HL-60 (cell line): Measurements from ENCODE around the gene OSBPL6.
"Not testable (repeated sequence)": the region's sequence is repeated elsewhere in the genome, so short reads cannot be mapped to it uniquely, and the experiment has no call there.

Experiments used
- DNase-seq, 2 experiments: peaks; one replicate each; pipeline ENCODE4 v3.0.0-alpha.2; 2010 to 2020; ENCODE audit warnings: low read depth in 1 of 2, low spot score in 1 of 2
- H3K27ac ChIP-seq: fragments of 250-450 bp; sonication (Bioruptor Pico); replicated peaks from 2 replicates; pipeline ENCODE4 v1.5.1; 2020; ENCODE audit warnings: mild to moderate bottlenecking, moderate library complexity
- H3K27me3 ChIP-seq: fragments of 250-450 bp; sonication (Bioruptor Pico); 2 replicates; pipeline ENCODE4 v1.5.1; 2021; ENCODE audit warnings: mild to moderate bottlenecking, moderate library complexity; ENCODE audit not compliant: insufficient read depth, poor library complexity, severe bottlenecking
- H3K4me3 ChIP-seq: replicated peaks from 2 replicates; pipeline ENCODE4 v1.5.1; 2011; ENCODE audit warnings: mild to moderate bottlenecking, control low read depth, low read length; ENCODE audit not compliant: insufficient read depth
- GABPA ChIP-seq: IDR thresholded peaks from 2 replicates; pipeline ENCODE4 v1.6.1; 2012; ENCODE audit warnings: low read depth
- POLR2AphosphoS5 ChIP-seq: IDR thresholded peaks from 2 replicates; pipeline ENCODE4 v1.6.1; 2012; ENCODE audit warnings: low read depth
- SPI1 ChIP-seq: IDR thresholded peaks from 2 replicates; pipeline ENCODE4 v1.6.1; 2012; ENCODE audit warnings: low read depth, mild to moderate bottlenecking, borderline replicate concordance
- TF ChIP-seq, protein P1 (sequence below): IDR thresholded peaks from one replicate; pipeline ENCODE4 v1.5.1; 2011; ENCODE audit warnings: low read length, control low read depth, inconsistent platforms; ENCODE audit not compliant: insufficient read depth
- TF ChIP-seq, protein P2 (sequence below): IDR thresholded peaks from 2 replicates; pipeline ENCODE4 v1.6.1; 2012; ENCODE audit warnings: low read depth; ENCODE audit not compliant: insufficient replicate concordance

The OSBPL6 gene

DNA sequence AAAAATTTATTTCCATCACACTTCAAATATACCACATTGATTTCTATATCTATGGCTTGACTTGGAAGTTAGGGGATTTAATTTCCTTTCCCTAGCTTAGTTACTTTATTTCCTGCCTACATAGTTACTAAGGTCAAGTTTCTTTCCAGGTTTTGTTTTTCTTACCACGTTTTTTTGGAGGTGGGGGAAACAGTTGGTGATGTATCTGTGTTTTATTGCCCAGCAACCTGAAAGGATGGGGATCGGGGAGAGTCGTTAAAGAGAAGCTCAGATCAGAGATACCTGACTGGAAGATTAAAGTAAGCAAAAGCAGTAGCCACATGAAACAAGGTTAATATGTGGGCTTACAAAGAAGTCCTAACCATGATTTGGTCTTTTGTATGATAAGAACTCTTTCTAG is 127.8 kb downstream of the OSBPL6 start:
- no peak for TF ChIP-seq POLR2AphosphoS5
- TF ChIP-seq, protein P1, sequence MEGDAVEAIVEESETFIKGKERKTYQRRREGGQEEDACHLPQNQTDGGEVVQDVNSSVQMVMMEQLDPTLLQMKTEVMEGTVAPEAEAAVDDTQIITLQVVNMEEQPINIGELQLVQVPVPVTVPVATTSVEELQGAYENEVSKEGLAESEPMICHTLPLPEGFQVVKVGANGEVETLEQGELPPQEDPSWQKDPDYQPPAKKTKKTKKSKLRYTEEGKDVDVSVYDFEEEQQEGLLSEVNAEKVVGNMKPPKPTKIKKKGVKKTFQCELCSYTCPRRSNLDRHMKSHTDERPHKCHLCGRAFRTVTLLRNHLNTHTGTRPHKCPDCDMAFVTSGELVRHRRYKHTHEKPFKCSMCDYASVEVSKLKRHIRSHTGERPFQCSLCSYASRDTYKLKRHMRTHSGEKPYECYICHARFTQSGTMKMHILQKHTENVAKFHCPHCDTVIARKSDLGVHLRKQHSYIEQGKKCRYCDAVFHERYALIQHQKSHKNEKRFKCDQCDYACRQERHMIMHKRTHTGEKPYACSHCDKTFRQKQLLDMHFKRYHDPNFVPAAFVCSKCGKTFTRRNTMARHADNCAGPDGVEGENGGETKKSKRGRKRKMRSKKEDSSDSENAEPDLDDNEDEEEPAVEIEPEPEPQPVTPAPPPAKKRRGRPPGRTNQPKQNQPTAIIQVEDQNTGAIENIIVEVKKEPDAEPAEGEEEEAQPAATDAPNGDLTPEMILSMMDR, result no peak
- TF ChIP-seq, protein P2, sequence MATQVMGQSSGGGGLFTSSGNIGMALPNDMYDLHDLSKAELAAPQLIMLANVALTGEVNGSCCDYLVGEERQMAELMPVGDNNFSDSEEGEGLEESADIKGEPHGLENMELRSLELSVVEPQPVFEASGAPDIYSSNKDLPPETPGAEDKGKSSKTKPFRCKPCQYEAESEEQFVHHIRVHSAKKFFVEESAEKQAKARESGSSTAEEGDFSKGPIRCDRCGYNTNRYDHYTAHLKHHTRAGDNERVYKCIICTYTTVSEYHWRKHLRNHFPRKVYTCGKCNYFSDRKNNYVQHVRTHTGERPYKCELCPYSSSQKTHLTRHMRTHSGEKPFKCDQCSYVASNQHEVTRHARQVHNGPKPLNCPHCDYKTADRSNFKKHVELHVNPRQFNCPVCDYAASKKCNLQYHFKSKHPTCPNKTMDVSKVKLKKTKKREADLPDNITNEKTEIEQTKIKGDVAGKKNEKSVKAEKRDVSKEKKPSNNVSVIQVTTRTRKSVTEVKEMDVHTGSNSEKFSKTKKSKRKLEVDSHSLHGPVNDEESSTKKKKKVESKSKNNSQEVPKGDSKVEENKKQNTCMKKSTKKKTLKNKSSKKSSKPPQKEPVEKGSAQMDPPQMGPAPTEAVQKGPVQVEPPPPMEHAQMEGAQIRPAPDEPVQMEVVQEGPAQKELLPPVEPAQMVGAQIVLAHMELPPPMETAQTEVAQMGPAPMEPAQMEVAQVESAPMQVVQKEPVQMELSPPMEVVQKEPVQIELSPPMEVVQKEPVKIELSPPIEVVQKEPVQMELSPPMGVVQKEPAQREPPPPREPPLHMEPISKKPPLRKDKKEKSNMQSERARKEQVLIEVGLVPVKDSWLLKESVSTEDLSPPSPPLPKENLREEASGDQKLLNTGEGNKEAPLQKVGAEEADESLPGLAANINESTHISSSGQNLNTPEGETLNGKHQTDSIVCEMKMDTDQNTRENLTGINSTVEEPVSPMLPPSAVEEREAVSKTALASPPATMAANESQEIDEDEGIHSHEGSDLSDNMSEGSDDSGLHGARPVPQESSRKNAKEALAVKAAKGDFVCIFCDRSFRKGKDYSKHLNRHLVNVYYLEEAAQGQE, result no peak
- TF ChIP-seq GABPA, result no peak
- TF ChIP-seq SPI1, result no peak
- H3K4me3 ChIP-seq, result no peak overlapping the region
- H3K27me3 ChIP-seq, result no peaks in the 10 kb centered on the region
- no peak for DNase-seq
- no peak overlapping the region for H3K27ac ChIP-seq

DNA sequence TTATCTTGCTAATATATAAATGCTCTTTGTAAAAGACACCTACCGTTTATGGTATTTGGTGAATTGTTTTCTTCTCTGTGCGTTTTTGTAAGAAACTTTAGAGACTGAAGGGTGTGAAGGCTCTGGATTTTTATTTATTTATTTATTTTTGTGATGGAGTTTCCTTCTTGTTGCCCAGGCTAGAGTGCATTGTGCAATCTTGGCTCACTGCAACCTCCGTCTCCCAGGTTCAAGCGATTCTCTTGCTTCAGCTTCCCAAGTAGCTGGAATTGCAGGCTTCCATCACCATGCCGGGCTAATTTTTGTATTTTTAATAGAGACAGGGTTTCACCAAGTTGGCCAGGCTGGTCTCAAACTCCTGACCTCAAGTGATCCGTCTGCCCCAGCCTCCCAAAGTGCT is 129.0 kb downstream of the OSBPL6 start:
- H3K27me3 ChIP-seq, DNase-seq: not testable (repeated sequence)

DNA sequence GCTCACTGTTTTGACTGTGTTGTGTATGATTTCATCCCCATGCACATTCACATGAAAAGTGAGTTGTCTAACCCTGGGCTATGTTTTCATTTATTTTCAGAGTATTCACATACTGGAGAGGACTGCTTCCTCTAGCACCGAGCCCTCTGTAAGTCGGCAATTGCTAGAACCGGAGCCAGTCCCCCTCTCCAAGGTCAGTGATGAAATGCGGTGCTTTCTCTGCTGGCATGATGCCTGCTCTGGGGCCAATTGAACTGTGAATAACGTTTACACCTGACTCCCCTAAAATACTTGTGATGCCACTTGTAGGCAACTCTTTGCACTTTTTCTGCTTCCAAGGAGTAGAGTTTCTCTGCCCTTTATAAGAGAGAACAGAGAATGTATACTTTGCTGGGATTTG is 129.8 kb downstream of the OSBPL6 start:
- no peak for TF ChIP-seq GABPA
- TF ChIP-seq, protein P2, result no peak
- no peak for TF ChIP-seq SPI1
- TF ChIP-seq, protein P1, result no peak
- no peak for TF ChIP-seq POLR2AphosphoS5

More for the DNA sequence above, 129.0 kb downstream of the OSBPL6 start:
- not testable (repeated sequence) for H3K27ac ChIP-seq, H3K4me3 ChIP-seq

DNA sequence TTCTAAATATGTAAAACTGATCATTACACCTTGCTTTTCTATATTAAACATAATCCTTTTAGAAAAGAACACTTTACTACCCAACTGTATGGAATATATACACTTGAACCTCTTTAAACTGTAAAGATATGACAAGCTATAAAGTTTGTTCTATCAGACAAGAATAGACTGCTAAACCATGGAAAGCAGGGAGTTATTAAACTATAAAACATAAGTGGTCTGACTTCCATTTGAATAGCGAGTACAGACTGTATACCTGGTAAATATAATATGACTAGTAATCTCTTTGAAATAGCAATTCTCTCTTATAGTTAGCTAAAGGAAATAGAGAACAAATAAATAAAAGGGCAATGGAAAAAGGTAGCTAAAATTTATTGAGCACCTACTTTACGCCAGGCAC is 131.0 kb downstream of the OSBPL6 start:
- TF ChIP-seq, protein P1, result no peak
- TF ChIP-seq GABPA, result no peak
- no peak for TF ChIP-seq SPI1
- TF ChIP-seq, protein P2, result no peak
- no peak for TF ChIP-seq POLR2AphosphoS5
- Histone ChIP-seq H3K4me3 (no peak overlapping the region), H3K27me3 (no peaks in the 10 kb centered on the region), H3K27ac (no peak overlapping the region)
- DNase-seq, result no peak

More for the DNA sequence above, 129.8 kb downstream of the OSBPL6 start:
- Histone ChIP-seq H3K27ac (no peak overlapping the region), H3K27me3 (no peaks in the 10 kb centered on the region), H3K4me3 (no peak overlapping the region)
- DNase-seq, result no peak
